Colonic mucosa (tissue), 4 donors: ENCODE measurements around the gene SPAG16. TPM values are rescaled to one million over a fixed set of nuclear protein-coding genes. Genes with fewer than 3 reads are reported as not detected.

Source experiments
- DNase-seq: peaks from one replicate; pipeline ENCODE4 v3.0.0-alpha.2; 2020
- H3K27ac ChIP-seq: fragments of 200-600 bp; one replicate; pipeline ENCODE4 v1.8.0; 2021
- H3K27me3 ChIP-seq: fragments of 200-600 bp; one replicate; pipeline ENCODE4 v1.8.0; 2021
- H3K36me3 ChIP-seq: fragments of 200-600 bp; one replicate; pipeline ENCODE4 v1.8.0; 2021
- H3K4me1 ChIP-seq: fragments of 200-600 bp; one replicate; pipeline ENCODE4 v1.8.0; 2021; ENCODE audit warnings: mild to moderate bottlenecking
- H3K4me3 ChIP-seq: fragments of 200-600 bp; one replicate; pipeline ENCODE4 v1.8.0; 2021
- H3K9ac ChIP-seq, 2 donors: one replicate each; pipeline ENCODE4 v1.7.0; 2013; ENCODE audit warnings: control low read depth in 2 of 2, low read depth in 2 of 2, low read length in 2 of 2
- H3K9me3 ChIP-seq: fragments of 200-600 bp; one replicate; pipeline ENCODE4 v1.8.0; 2021
- CTCF ChIP-seq: fragments of 200-600 bp; IDR thresholded peaks from one replicate; pipeline ENCODE4 v1.8.0; 2022; ENCODE audit warnings: antibody characterized with exemption, mild to moderate bottlenecking
- intact Hi-C: fragments of 100-400 bp; cut with DNase I; formaldehyde crosslinking; loops from one replicate; pipeline ENCODE4 v1.14.1; 2022
- total RNA-seq, 2 donors: library from RNA; stranded (reverse); fragmentation: NEBNext Ultra II Directional in 1 of 2; extraction: Animal tissue kit (Norgen Biotek cat#: 25700) in 1 of 2; gene quantifications; one replicate each; pipeline ENCODE4 v1.2.1, GENCODE V29; 2021
- donor health status: healthy.
- donor health status: DM: no; HTN: no; CAD: no.
- donor health status: DM: no; HTN: no; CAD: no.

The SPAG16 gene
- total RNA-seq, 2 donors from 2014 or later = 18.6 to 25.5 TPM

- Histone ChIP-seq H3K27me3 (no peaks in the 10 kb centered on the region), H3K4me1 (no peaks in the 10 kb centered on the region), H3K9me3 (no peaks in the 10 kb centered on the region), H3K36me3 (no peaks in the 10 kb centered on the region), H3K9ac (no peak overlapping the region), H3K27ac (no peak overlapping the region), H3K4me3 (no peak overlapping the region)
- no peak for TF ChIP-seq CTCF
- intact Hi-C loops = no loop called here
- no peak for DNase-seq
These were observed 4.3 kb upstream of the SPAG16 start for GRCh38 chr2:213279971-213280370.

- intact Hi-C loops = no loop called here
These were observed 3.1 kb upstream of the SPAG16 start for GRCh38 chr2:213281156-213281555.

GRCh38 chr2:213285404-213285803, 1.1 kb downstream of the SPAG16 start:
- Histone ChIP-seq H3K27me3 (no peaks in the 10 kb centered on the region), H3K4me3 (peak overlapping the region; percentile 74), H3K9me3 (no peaks in the 10 kb centered on the region), H3K4me1 (no peaks in the 10 kb centered on the region), H3K9ac (no peak overlapping the region), H3K27ac (no peak overlapping the region), H3K36me3 (no peaks in the 10 kb centered on the region)
- intact Hi-C loops = no loop called here
- DNase-seq = no peak
- no peak for TF ChIP-seq CTCF

More at GRCh38 chr2:213281156-213281555, 3.1 kb upstream of the SPAG16 start:
- Histone ChIP-seq H3K4me1 (no peaks in the 10 kb centered on the region), H3K27me3 (no peaks in the 10 kb centered on the region), H3K4me3 (no peak overlapping the region), H3K9ac (no peak overlapping the region), H3K9me3 (no peaks in the 10 kb centered on the region), H3K27ac (no peak overlapping the region), H3K36me3 (no peaks in the 10 kb centered on the region)
- no peak for DNase-seq
- TF ChIP-seq CTCF = no peak

GRCh38 chr2:213286161-213286560, 1.9 kb downstream of the SPAG16 start:
- intact Hi-C loops = no loop called here
- no peak overlapping the region for H3K27ac ChIP-seq
- no peaks in the 10 kb centered on the region for H3K36me3 ChIP-seq
- H3K9ac ChIP-seq = no peak overlapping the region
- no peaks in the 10 kb centered on the region for H3K4me1 ChIP-seq
- H3K27me3 ChIP-seq = no peaks in the 10 kb centered on the region
- TF ChIP-seq CTCF = no peak
- no peak overlapping the region for H3K4me3 ChIP-seq
- H3K9me3 ChIP-seq = no peaks in the 10 kb centered on the region
- DNase-seq = no peak

- DNase-seq = no peak
- intact Hi-C loops = no loop called here
- Histone ChIP-seq H3K27ac (no peak overlapping the region), H3K27me3 (no peaks in the 10 kb centered on the region), H3K9me3 (no peaks in the 10 kb centered on the region), H3K36me3 (no peaks in the 10 kb centered on the region), H3K4me3 (no peak overlapping the region), H3K4me1 (no peaks in the 10 kb centered on the region), H3K9ac (no peak overlapping the region)
- no peak for TF ChIP-seq CTCF
These were observed 4.8 kb downstream of the SPAG16 start for GRCh38 chr2:213288913-213289700.
